WTC11 (cell line): ENCODE data around the gene PHACTR3.

Experiments used
- ATF3 ChIP-seq: sonication (generic); formaldehyde crosslinking; conservative IDR thresholded peaks from 2 replicates; pipeline ENCODE4 v1.8.1; 2022; ENCODE audit warnings: mild to moderate bottlenecking, missing genetic modification reagents
- E2F5 ChIP-seq: sonication (generic); formaldehyde crosslinking; IDR thresholded peaks from 2 replicates; pipeline ENCODE4 v1.8.1; 2022; ENCODE audit warnings: mild to moderate bottlenecking, moderate library complexity, missing genetic modification reagents
- PRDM15 ChIP-seq: sonication (generic); formaldehyde crosslinking; IDR thresholded peaks from 2 replicates; pipeline ENCODE4 v1.8.0; 2022; ENCODE audit warnings: missing genetic modification reagents
- PREB ChIP-seq: sonication (generic); formaldehyde crosslinking; IDR thresholded peaks from 2 replicates; pipeline ENCODE4 v1.8.1; 2022; ENCODE audit warnings: mild to moderate bottlenecking, missing genetic modification reagents, moderate library complexity, borderline replicate concordance
- SP1 ChIP-seq: sonication (generic); formaldehyde crosslinking; conservative IDR thresholded peaks from 2 replicates; pipeline ENCODE4 v1.8.1; 2022; ENCODE audit warnings: missing genetic modification reagents
- TEAD1 ChIP-seq: sonication (generic); formaldehyde crosslinking; IDR thresholded peaks from 2 replicates; pipeline ENCODE4 v1.8.0; 2022; ENCODE audit warnings: mild to moderate bottlenecking, missing genetic modification reagents
- TEAD4 ChIP-seq: sonication (generic); formaldehyde crosslinking; IDR thresholded peaks from 2 replicates; pipeline ENCODE4 v1.8.0; 2022; ENCODE audit warnings: mild to moderate bottlenecking, missing genetic modification reagents

GRCh38 chr20:59631751-59632540 lies 27.6 kb downstream of the PHACTR3 start:
- TF ChIP-seq TEAD4: no peak
- TF ChIP-seq ATF3: no peak
- no peak for TF ChIP-seq SP1 (CRISPR knock-in tag)
- no peak for TF ChIP-seq PREB (CRISPR knock-in tag)
- no peak for TF ChIP-seq PRDM15 (CRISPR knock-in tag)
- no peak for TF ChIP-seq TEAD1 (CRISPR knock-in tag)
- no peak for TF ChIP-seq E2F5 (CRISPR knock-in tag)
